Astrocyte (in vitro differentiated cells and primary cell): ENCODE results near the gene OR2S2. TPM values are rescaled to one million over a fixed set of nuclear protein-coding genes. Genes with fewer than 3 reads are reported as not detected.
"Not testable (repeated sequence)": the region's sequence is repeated elsewhere in the genome, so short reads cannot be mapped to it uniquely, and the experiment has no call there.

ENCODE experiments used
- DNase-seq: peaks from one replicate; pipeline ENCODE4 v3.0.0-alpha.2; 2010; ENCODE audit warnings: low read depth
- FAIRE-seq: peaks from 2 replicates; lab custom pipeline; 2011; peaks lifted over from hg19 to GRCh38; lab: Jason Lieb, UNC
- H2AFZ ChIP-seq: 2 replicates; pipeline ENCODE4 v1.6.0; 2012; ENCODE audit warnings: low read depth, low read length, inconsistent platforms
- H3K27ac ChIP-seq: 2 replicates; pipeline ENCODE4 v1.5.1; 2011; ENCODE audit warnings: low read depth, low read length, inconsistent platforms
- H3K27me3 ChIP-seq: 2 replicates; pipeline ENCODE4 v1.6.0; 2011; ENCODE audit warnings: low read length, inconsistent platforms; ENCODE audit not compliant: insufficient read depth
- H3K36me3 ChIP-seq: 2 replicates; pipeline ENCODE4 v1.5.1; 2011; ENCODE audit warnings: low read length, inconsistent platforms; ENCODE audit not compliant: insufficient read depth
- H3K4me1 ChIP-seq: 2 replicates; pipeline ENCODE4 v1.5.1; 2011; ENCODE audit warnings: low read length, inconsistent platforms; ENCODE audit not compliant: insufficient read depth
- H3K4me2 ChIP-seq: 2 replicates; pipeline ENCODE4 v1.6.0; 2012; ENCODE audit warnings: low read length, inconsistent platforms
- H3K4me3 ChIP-seq: 2 replicates; pipeline ENCODE4 v1.5.1; 2011; ENCODE audit warnings: low read depth, mild to moderate bottlenecking, low read length, inconsistent platforms; ENCODE audit not compliant: insufficient read depth
- H3K79me2 ChIP-seq: 2 replicates; pipeline ENCODE4 v1.6.0; 2012; ENCODE audit warnings: mild to moderate bottlenecking, low read length, inconsistent platforms; ENCODE audit not compliant: insufficient read depth
- H3K9ac ChIP-seq: 2 replicates; pipeline ENCODE4 v1.6.0; 2012; ENCODE audit warnings: mild to moderate bottlenecking, low read length, inconsistent platforms
- H3K9me3 ChIP-seq: 2 replicates; pipeline ENCODE4 v1.5.1; 2012; ENCODE audit warnings: low read depth, mild to moderate bottlenecking, low read length, inconsistent platforms; ENCODE audit not compliant: insufficient read depth
- H4K20me1 ChIP-seq: 2 replicates; pipeline ENCODE4 v1.6.0; 2012; ENCODE audit warnings: low read length, inconsistent platforms; ENCODE audit not compliant: insufficient read depth
- H3K27ac Mint-ChIP-seq: one replicate; pipeline ENCODE4 v1.8.0; 2021; ENCODE audit warnings: mild to moderate bottlenecking, mixed read lengths; ENCODE audit not compliant: unreplicated experiment
- H3K27me3 Mint-ChIP-seq: one replicate; pipeline ENCODE4 v1.8.0; 2021; ENCODE audit warnings: low read depth, mixed read lengths; ENCODE audit not compliant: unreplicated experiment
- H3K36me3 Mint-ChIP-seq: one replicate; pipeline ENCODE4 v1.8.0; 2021; ENCODE audit warnings: low read depth, mixed read lengths; ENCODE audit not compliant: unreplicated experiment
- H3K4me1 Mint-ChIP-seq: one replicate; pipeline ENCODE4 v1.8.0; 2021; ENCODE audit warnings: low read depth, mixed read lengths; ENCODE audit not compliant: unreplicated experiment
- H3K4me3 Mint-ChIP-seq: one replicate; pipeline ENCODE4 v1.8.0; 2021; ENCODE audit warnings: mild to moderate bottlenecking, moderate library complexity, mixed read lengths; ENCODE audit not compliant: unreplicated experiment
- H3K9me3 Mint-ChIP-seq: one replicate; pipeline ENCODE4 v1.8.0; 2021; ENCODE audit warnings: mild to moderate bottlenecking, mixed read lengths; ENCODE audit not compliant: unreplicated experiment
- CTCF ChIP-seq: IDR thresholded peaks from 2 replicates; pipeline ENCODE4 v1.5.1; 2011; ENCODE audit warnings: low read depth, mild to moderate bottlenecking, inconsistent platforms, low read length, moderate library complexity; ENCODE audit not compliant: insufficient read depth
- EZH2 ChIP-seq: IDR thresholded peaks from 2 replicates; pipeline ENCODE4 v1.6.1; 2012; ENCODE audit warnings: mild to moderate bottlenecking, low read length, inconsistent platforms; ENCODE audit not compliant: insufficient read depth
- total RNA-seq: library from RNA; stranded (reverse); gene quantifications from 2 replicates; pipeline ENCODE4 v1.2.1, GENCODE V29; 2021

Gene OR2S2
- total RNA-seq, 1 donor from 2014 or later, result not detected

DNA sequence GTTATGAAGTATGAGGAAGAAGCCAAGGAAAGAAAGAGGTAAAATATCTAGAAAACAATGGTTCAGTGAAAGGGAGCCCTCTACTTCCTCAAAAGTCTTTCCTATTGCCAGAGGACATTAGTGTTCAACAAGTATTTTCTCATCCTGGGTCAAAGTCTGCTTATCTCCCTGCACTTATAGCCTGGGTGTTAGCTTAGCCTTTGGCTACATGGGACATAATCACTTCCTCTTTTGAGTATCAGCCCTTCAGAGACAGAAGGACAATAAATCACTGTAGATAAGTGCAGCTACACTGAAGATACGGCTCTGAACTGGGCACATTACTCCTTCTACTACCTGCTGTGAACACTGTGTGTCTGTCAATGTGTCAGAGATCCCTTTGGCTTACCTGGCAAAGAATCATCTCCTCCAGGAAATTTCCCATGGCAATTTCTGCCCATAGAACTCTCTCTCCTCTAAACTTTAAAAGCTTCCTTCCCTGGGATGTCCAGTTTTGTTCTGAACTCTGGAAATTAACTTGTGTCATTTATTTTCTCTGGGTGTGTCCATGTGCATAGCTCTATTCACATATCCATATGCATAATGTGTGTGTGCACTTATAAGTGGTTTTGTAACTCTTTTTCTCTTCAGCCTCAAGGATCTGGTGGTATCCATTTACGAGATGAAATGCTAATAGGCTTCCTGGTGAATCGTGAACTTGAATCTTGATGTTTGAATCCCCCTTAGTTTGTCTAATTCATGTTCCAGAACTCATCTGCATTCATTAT is 48.8 kb upstream of the OR2S2 start:
- Histone ChIP-seq H3K9me3 (peaks cover 11% of the 10 kb centered on the region), H2AFZ (no peak overlapping the region), H3K4me3 (no peak overlapping the region), H3K9ac (no peak overlapping the region), H3K4me2 (no peak overlapping the region), H4K20me1 (no peaks in the 10 kb centered on the region), H3K79me2 (no peaks in the 10 kb centered on the region), H3K36me3 (no peaks in the 10 kb centered on the region), H3K4me1 (no peaks in the 10 kb centered on the region), H3K27ac (no peak overlapping the region), H3K27me3 (peaks cover 17% of the 10 kb centered on the region)
- FAIRE-seq, result no peak
- Mint-ChIP-seq H3K4me1 (peaks cover 4% of the 10 kb centered on the region), H3K4me3 (no peak overlapping the region), H3K9me3 (peaks cover 15% of the 10 kb centered on the region), H3K27me3 (peaks cover 49% of the 10 kb centered on the region), H3K27ac (no peak overlapping the region), H3K36me3 (peaks cover 3% of the 10 kb centered on the region)
- no peak for TF ChIP-seq EZH2
- TF ChIP-seq CTCF, result no peak
- DNase-seq, result no peak

- TF ChIP-seq EZH2 (no peak), CTCF (no peak)
- Histone ChIP-seq H3K79me2 (no peaks in the 10 kb centered on the region), H3K9ac (no peak overlapping the region), H3K4me1 (no peaks in the 10 kb centered on the region), H4K20me1 (no peaks in the 10 kb centered on the region), H3K36me3 (no peaks in the 10 kb centered on the region), H3K9me3 (peaks cover 11% of the 10 kb centered on the region), H3K4me3 (no peak overlapping the region), H3K27me3 (peaks cover 19% of the 10 kb centered on the region), H2AFZ (no peak overlapping the region), H3K4me2 (no peak overlapping the region), H3K27ac (no peak overlapping the region)
- FAIRE-seq (no peak), DNase-seq (no peak)
- no peak overlapping the region for H3K4me3 Mint-ChIP-seq
- peaks cover 15% of the 10 kb centered on the region for H3K9me3 Mint-ChIP-seq
- H3K27me3 Mint-ChIP-seq, result peaks cover 45% of the 10 kb centered on the region
- no peak overlapping the region for H3K27ac Mint-ChIP-seq
- no peaks in the 10 kb centered on the region for H3K4me1 Mint-ChIP-seq
- H3K36me3 Mint-ChIP-seq, result peaks cover 3% of the 10 kb centered on the region
Observed at GRCh38 chr9:36005891-36006290, 47.9 kb upstream of the OR2S2 start.

DNA sequence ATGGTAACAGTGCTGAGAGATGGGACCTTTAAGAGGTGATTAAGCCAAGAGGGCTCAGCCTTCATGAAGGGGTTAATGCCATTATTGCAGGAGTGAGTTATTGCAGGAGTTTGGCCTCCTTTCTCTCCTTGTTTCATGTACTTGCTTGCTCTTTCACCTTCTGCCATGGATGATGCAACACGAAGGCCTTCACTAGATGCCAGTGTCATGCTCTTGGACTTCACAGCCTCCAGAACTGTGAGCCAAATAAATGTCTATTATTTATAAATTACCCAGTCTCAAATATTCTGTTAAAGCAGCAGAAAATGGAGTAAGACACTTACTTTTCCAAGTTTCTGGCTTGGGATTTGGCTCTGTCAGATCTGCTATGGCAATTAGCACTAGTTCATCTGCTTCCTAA is 40.4 kb upstream of the OR2S2 start:
- DNase-seq, result no peak
- Histone ChIP-seq H3K27ac (no peak overlapping the region), H3K36me3 (no peaks in the 10 kb centered on the region), H3K4me1 (peaks cover 6% of the 10 kb centered on the region), H3K27me3 (peaks cover 8% of the 10 kb centered on the region), H3K79me2 (no peaks in the 10 kb centered on the region), H2AFZ (no peak overlapping the region), H3K4me3 (no peak overlapping the region), H3K4me2 (no peak overlapping the region), H3K9ac (no peak overlapping the region), H3K9me3 (no peaks in the 10 kb centered on the region), H4K20me1 (no peaks in the 10 kb centered on the region)
- TF ChIP-seq EZH2 (no peak), CTCF (no peak)
- Mint-ChIP-seq H3K27ac (no peak overlapping the region), H3K9me3 (peaks cover 12% of the 10 kb centered on the region), H3K27me3 (peaks cover 18% of the 10 kb centered on the region), H3K4me1 (peaks cover 8% of the 10 kb centered on the region), H3K4me3 (no peak overlapping the region), H3K36me3 (peaks cover under 1% of the 10 kb centered on the region)
- no peak for FAIRE-seq

DNA sequence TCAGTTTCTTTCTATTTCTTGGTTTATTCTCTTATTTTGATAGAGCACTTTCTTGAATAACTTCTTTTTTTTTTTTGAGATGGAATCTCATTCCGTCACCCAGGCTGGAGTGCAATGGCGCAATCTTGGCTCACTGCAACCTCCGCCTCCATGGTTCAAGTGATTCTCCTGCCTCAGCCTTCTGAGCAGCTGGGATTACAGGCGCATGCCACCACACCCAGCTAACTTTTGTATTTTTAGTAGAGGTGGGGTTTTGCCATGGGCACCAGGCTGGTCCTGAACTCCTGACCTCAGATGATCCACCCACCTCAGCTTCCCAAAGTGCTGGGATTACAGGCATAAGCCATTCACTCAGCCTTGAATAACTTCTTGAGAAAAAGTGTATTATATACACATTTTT is 39.1 kb upstream of the OR2S2 start:
- H3K9me3 ChIP-seq, H3K27ac ChIP-seq, H3K4me3 Mint-ChIP-seq, H3K4me3 ChIP-seq, H3K36me3 Mint-ChIP-seq, H3K36me3 ChIP-seq, H3K79me2 ChIP-seq, H3K4me1 Mint-ChIP-seq, H3K4me2 ChIP-seq, H3K4me1 ChIP-seq, H2AFZ ChIP-seq, FAIRE-seq, DNase-seq, H3K9ac ChIP-seq, H3K27me3 ChIP-seq, H3K27ac Mint-ChIP-seq, H4K20me1 ChIP-seq: not testable (repeated sequence)
- peaks cover 20% of the 10 kb centered on the region for H3K27me3 Mint-ChIP-seq
- peaks cover 12% of the 10 kb centered on the region for H3K9me3 Mint-ChIP-seq
